Ovary (tissue), 9 donors: ENCODE data around the gene ALG8. TPM values are rescaled to one million over a fixed set of nuclear protein-coding genes. Genes with fewer than 3 reads are reported as not detected.

Source experiments
- DNase-seq, 5 donors: peaks; one replicate each; pipeline ENCODE4 v3.0.0-alpha.2; 2019 to 2020
- H3K27ac ChIP-seq, 2 donors: fragments of 200-600 bp; one replicate each; pipeline versions ENCODE4 v1.5.1 to v1.8.0; 2019 to 2022
- H3K27me3 ChIP-seq: fragments of 200-600 bp; one replicate; pipeline ENCODE4 v1.8.0; 2022
- H3K36me3 ChIP-seq: fragments of 200-600 bp; sonication (generic); one replicate; pipeline ENCODE4 v1.5.1; 2019
- H3K4me1 ChIP-seq: one replicate; pipeline ENCODE4 v1.8.1; 2013; ENCODE audit warnings: mild to moderate bottlenecking, moderate library complexity; ENCODE audit not compliant: insufficient read depth
- H3K4me3 ChIP-seq: fragments of 200-600 bp; sonication (generic); one replicate; pipeline ENCODE4 v1.5.1; 2017
- H3K9me3 ChIP-seq, 2 donors: fragments of 200-600 bp in 1 of 2; sonication (generic) in 1 of 2; one replicate each; pipeline versions ENCODE4 v1.5.1 to v1.8.1; 2013 to 2019; ENCODE audit warnings: mild to moderate bottlenecking in 1 of 2, moderate library complexity in 1 of 2
- EP300 ChIP-seq: sonication (generic); formaldehyde crosslinking; IDR thresholded peaks from one replicate; pipeline ENCODE4 v1.6.1; 2017; ENCODE audit warnings: antibody characterized with exemption
- POLR2A ChIP-seq: fragments of 450-650 bp; IDR thresholded peaks from one replicate; pipeline ENCODE4 v1.6.1; 2017; ENCODE audit warnings: antibody characterized with exemption, mild to moderate bottlenecking, moderate library complexity
- whole genome bisulfite sequencing, 3 donors: extraction: QIAGEN DNeasy Blood & Tissue Kit in 1 of 3; methylation state at CpG; one replicate each; pipeline versions ENCODE4 v1.1.5 to v1.1.7; 2013 to 2017; 5-methylcytosine and 5-hydroxymethylcytosine counted together
- intact Hi-C, 4 donors: fragments of 100-400 bp; cut with DNase I; formaldehyde crosslinking; loops; one replicate each; pipeline versions ENCODE4 v1.11.0 to v1.15.1; 2022 to 2023
- polyA plus RNA-seq, 2 donors: library from polyadenylated mRNA; stranded (reverse); fragments of 200-250 nt in 1 of 2; fragments of 350-450 nt in 1 of 2; fragmentation: Illumina TruSeq in 1 of 2; extraction: RNeasy Lipid Tissue Mini Kit (QIAGEN cat#74804) in 1 of 2; gene quantifications; one replicate each; pipeline ENCODE4 v1.2.3, GENCODE V29; 2013 to 2014
- total RNA-seq, 7 donors: library from RNA; depleted of rRNA in 2 of 7; stranded (reverse); fragments of >200 nt in 2 of 7; fragmentation: NEBNext Ultra II Directional in 3 of 7; extraction: Animal tissue kit (Norgen Biotek cat#: 25700) in 3 of 7; gene quantifications; one replicate each; pipeline versions ENCODE4 v1.1.0 to v1.2.4, GENCODE V29; 2016 to 2023
- TF ChIP-seq, protein P1 (sequence below), 3 donors: fragments of 450-650 bp in 2 of 3; fragments of 200-600 bp in 1 of 3; IDR thresholded peaks; one replicate each; pipeline versions ENCODE4 v1.5.1 to v1.8.0; 2016 to 2022; ENCODE audit warnings: antibody characterized with exemption in 3 of 3, mild to moderate bottlenecking in 1 of 3
- donor health status: DM: no; HTN: no; CAD: no; lungs with moderate emphysema.
- donor health status: DM: no; HTN: no; CAD: no.
- donor health status: Bipolar disorder and iron deficiency.
- donor health status: DM: yes; HTN: yes; CAD: no.
- donor health status: DM: no; HTN: no; CAD: no.
- donor health status: DM: yes; HTN: yes; CAD: no.

ALG8 gene
- total and polyA plus RNA-seq, 9 donors: 20.1 to 57.8 (median 28.5) TPM

DNA sequence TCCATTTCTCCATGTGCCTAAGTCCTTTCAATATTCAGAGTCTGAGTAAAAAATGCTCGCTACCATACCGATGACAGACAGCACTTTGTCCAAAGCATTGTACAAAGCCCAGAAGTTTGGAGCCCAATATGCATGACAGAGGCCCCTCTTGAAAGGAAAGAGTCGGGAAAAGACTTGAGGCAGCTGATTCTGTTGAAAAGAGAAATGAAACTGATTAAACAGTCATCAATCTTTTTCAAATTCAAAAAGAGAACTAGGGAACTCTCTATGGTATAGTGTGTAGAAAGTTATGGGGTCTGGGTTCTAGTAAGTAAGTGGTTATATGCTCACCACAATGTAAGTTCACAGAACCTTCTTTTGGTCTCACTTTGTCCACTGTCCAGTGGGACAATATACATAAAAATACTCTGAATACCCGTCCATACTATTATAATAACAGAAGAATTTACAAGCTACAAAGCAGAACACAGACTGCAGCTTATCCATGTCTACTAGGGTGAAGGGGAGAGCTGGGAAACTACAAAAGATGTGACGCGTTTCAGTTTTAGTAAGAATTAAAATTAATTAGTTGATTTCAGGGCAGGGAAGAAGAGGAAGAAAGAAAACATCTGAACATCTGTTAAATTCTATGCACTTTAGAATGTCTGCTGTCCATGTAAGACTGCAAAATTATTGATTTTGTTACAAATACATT lies 26.7 kb downstream of the ALG8 start:
- no peak for TF ChIP-seq EP300
- TF ChIP-seq, protein P1, sequence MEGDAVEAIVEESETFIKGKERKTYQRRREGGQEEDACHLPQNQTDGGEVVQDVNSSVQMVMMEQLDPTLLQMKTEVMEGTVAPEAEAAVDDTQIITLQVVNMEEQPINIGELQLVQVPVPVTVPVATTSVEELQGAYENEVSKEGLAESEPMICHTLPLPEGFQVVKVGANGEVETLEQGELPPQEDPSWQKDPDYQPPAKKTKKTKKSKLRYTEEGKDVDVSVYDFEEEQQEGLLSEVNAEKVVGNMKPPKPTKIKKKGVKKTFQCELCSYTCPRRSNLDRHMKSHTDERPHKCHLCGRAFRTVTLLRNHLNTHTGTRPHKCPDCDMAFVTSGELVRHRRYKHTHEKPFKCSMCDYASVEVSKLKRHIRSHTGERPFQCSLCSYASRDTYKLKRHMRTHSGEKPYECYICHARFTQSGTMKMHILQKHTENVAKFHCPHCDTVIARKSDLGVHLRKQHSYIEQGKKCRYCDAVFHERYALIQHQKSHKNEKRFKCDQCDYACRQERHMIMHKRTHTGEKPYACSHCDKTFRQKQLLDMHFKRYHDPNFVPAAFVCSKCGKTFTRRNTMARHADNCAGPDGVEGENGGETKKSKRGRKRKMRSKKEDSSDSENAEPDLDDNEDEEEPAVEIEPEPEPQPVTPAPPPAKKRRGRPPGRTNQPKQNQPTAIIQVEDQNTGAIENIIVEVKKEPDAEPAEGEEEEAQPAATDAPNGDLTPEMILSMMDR (IDR thresholded peaks at IDR 0.05): no peak
- no peak for TF ChIP-seq POLR2A
- no peaks in the 10 kb centered on the region for H3K36me3 ChIP-seq

DNA sequence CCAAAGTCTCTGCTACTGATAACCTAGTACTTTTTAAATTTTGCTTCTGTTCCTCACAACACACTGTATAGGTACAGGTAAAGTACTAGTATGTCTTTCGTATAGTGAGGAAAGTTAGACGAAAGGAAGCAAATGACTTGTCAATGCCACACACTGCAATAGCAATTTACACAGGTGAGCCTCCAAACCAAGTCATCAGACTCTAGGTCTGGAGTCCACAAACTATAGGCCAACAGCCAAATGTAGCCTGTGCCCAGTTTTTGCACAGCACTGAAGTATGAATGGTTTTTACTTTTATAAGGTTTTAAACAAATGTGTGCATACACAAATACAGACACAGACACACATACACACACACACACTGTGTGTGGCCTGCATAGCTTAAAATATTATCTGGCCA lies 28.1 kb downstream of the ALG8 start:
- intact Hi-C loops: no loop called here
- no peaks in the 10 kb centered on the region for H3K27me3 ChIP-seq
- TF ChIP-seq EP300 (no peak), POLR2A (no peak)
- TF ChIP-seq, protein P1 (IDR thresholded peaks at IDR 0.05): no peak
- 76 to 95% (median 91%) methylated on average over 2 of the region's 2 CpGs for WGBS, 3 donors
- DNase-seq: no peak
- no peaks in the 10 kb centered on the region for H3K4me1 ChIP-seq
- H3K36me3 ChIP-seq: no peaks in the 10 kb centered on the region
- H3K9me3 ChIP-seq: no peaks in the 10 kb centered on the region
- H3K4me3 ChIP-seq: no peak overlapping the region
- H3K27ac ChIP-seq: no peak overlapping the region

More for the DNA sequence above, 26.7 kb downstream of the ALG8 start:
- Histone ChIP-seq H3K4me3 (no peak overlapping the region), H3K27me3 (no peaks in the 10 kb centered on the region), H3K9me3 (no peaks in the 10 kb centered on the region), H3K4me1 (no peaks in the 10 kb centered on the region), H3K27ac (no peak overlapping the region)
- intact Hi-C loops: no loop called here
- DNase-seq: no peak
- 85 to 93% (median 93%) methylated on average over 6 of the region's 6 CpGs for WGBS, 3 donors

- no peaks in the 10 kb centered on the region for H3K4me1 ChIP-seq
- DNase-seq: no peak
- 91 to 94% (median 91%) methylated on average over 2 of the region's 2 CpGs for WGBS, 3 donors
- intact Hi-C loops: no loop called here
- no peaks in the 10 kb centered on the region for H3K27me3 ChIP-seq
- H3K36me3 ChIP-seq: no peaks in the 10 kb centered on the region
- TF ChIP-seq POLR2A: no peak
- H3K27ac ChIP-seq: no peak overlapping the region
- no peak overlapping the region for H3K4me3 ChIP-seq
- H3K9me3 ChIP-seq: no peaks in the 10 kb centered on the region
These were observed 28.6 kb downstream of the ALG8 start for GRCh38 chr11:78110830-78111229.

DNA sequence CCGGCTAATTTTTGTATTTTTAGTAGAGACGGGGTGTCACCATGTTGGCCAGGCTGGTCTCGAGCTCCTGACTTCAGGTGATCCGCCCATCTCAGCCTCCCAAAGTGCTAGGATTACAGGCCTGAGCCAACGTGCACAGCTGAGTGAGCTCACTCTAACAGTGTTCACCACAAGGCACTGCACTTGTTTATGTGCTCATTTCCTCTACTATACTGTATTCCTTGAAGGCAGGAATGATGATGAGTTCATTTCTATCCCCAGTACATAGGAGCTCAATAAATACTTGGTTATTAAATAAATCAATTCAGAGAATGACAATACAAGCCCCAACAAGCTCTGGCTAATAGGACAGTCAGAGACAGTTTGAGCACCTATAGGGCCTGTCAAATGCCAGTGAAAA lies 29.1 kb downstream of the ALG8 start:
- Histone ChIP-seq H3K27me3 (no peaks in the 10 kb centered on the region), H3K4me1 (no peaks in the 10 kb centered on the region), H3K27ac (no peak overlapping the region), H3K4me3 (no peak overlapping the region), H3K36me3 (no peaks in the 10 kb centered on the region), H3K9me3 (no peaks in the 10 kb centered on the region)
- DNase-seq: no peak
- TF ChIP-seq POLR2A: no peak
- TF ChIP-seq, protein P1 (IDR thresholded peaks at IDR 0.05): no peak
- TF ChIP-seq EP300: no peak
- 89 to 94% (median 93%) methylated on average over 5 of the region's 5 CpGs for WGBS, 3 donors
- intact Hi-C loops: no loop called here
